HG03095 (cell line): Measurements from ENCODE around the gene RANBP3.
"Not testable (repeated sequence)": the region's sequence is repeated elsewhere in the genome, so short reads cannot be mapped to it uniquely, and the experiment has no call there.

Experiments used
- ATAC-seq: cut with Tn5 transposase; IDR thresholded peaks from one replicate; pipeline ENCODE4 v1.9.1; 2021; ENCODE audit warnings: moderate library complexity; ENCODE audit not compliant: unreplicated experiment

RANBP3 gene

DNA sequence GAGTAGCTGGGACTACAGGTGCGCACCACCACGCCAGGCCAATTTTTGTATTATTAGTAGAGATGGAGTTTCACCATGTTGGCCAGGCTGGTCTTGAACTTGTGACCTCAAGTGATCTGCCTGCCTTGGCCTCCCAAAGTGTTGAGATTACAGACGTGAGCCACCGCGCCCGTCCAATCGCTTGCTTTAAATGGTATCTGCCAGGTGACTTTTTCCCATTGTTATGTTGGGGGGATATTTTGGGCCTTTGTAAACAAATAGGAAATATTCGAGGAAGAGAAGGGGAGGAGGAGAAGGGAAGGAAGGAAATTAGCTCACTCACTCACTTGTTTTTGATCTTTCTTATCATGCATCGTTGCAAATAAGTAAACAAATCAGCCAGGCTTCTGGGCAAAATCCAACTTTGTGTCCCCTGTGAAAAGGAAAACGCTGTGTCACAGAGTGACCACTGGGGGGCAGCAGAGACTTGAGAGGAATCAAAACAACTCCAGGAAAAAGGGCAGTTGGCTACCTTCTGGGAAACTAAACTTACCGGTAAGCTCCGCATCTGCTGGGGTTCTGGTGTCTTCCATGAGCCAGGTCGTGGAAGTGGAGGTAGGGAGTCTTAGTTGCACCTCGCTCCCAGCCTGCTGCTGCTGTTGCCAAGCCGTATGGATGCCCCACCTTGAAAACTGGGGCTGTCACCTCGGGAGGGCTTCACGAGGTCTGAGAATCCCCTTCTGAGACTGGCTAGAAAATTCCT is 9.3 kb upstream of the RANBP3 start:
- no peak for ATAC-seq

DNA sequence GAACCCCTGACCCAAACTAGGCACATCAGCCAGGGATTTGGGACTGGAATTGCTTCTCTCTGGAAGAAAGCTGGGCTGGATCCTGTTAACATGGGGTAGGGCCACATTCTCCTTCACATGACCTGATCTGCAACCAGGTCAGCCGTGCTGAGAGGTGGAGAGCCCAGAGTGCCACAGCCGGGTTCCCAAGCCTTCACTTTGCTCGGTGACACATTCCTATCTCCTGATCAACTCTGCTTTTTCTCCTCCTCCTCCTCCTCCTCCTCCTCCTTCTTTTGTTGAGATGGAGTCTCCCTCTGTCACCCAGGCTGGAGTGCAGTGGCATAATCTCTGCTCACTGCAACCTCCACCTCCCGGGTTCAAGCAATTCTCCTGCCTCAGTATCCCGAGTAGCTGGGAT is 7.9 kb upstream of the RANBP3 start:
- ATAC-seq = not testable (repeated sequence)

DNA sequence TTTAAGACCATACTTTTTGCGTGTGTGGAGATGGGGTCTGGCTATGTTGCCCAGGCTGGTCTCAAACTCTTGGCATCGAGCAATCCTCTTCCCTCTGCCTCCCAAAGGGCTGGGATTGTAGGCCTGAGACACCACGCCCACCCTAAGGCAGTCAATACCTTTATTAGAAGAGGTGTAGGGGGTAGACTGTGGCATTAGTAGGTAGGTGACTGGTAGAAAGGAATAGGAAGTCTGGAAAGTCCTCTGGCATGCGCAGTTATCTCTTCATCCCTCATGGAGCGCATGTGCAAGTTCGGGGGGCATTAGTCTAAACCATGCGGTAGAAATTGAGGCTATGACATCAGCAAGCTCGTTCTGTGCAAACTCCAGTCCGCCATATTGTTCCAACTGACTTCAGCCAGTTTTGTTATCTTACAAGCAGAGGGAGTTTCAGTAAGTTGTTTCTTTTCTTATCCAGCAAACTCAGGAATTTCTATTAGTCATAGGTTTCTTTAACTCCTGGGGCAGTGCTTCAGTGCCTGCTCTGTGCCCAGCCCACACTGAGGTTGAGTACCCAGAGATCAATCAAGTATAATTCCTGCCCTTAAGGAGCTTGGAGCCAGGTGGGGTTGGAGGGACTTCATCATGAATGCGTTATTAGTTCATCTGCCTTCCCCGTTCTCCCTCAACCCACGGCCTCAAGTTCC is 7.3 kb upstream of the RANBP3 start:
- ATAC-seq = no peak

DNA sequence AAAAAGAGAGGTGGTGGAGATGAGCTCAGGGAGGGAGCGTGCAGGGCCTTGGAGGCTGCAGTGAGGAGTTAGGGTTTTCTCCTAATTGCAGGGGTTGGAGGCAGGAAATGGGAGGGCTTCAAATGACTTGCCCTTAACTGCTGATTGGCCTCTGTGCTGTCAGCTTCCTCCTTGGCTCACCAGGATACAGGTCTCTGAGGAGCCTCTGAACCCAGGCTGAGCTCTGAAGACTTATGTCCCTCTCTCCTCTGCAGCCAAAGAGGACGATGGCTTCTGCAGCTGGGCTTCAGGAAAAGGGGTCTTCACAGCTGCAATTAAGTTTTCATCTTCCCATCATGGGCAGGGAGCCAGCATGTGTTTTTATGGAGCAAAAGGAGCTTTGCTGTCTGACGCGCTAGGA is 6.7 kb upstream of the RANBP3 start:
- ATAC-seq = no peak

DNA sequence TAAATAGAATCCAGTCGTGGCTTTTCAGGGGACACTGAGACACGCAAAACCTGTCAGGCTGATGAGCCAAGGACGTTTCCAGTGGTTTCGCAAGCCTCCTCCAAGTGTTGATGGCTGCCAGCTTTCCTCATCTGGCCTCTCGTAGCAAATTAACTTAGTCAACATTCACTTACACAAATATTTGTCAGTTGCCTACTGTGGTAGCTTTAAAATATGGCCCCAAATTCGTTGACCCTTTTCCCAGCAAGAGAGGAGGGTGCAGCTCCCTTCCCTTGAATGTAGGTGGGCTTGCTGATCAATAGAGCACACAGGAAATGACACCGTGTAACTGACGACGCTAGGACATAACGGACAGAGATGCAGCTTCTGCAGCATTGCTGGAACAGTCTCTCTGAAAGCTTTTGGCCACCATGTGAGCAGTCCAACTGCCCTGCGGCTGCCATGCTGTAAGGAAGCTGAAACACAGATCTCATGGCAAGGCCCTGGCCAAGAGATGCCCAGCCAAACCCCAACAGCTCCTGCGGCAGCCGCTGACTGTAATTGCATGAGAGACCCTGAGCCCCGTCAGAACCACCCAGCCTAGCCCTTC is 5.5 kb upstream of the RANBP3 start:
- no peak for ATAC-seq

DNA sequence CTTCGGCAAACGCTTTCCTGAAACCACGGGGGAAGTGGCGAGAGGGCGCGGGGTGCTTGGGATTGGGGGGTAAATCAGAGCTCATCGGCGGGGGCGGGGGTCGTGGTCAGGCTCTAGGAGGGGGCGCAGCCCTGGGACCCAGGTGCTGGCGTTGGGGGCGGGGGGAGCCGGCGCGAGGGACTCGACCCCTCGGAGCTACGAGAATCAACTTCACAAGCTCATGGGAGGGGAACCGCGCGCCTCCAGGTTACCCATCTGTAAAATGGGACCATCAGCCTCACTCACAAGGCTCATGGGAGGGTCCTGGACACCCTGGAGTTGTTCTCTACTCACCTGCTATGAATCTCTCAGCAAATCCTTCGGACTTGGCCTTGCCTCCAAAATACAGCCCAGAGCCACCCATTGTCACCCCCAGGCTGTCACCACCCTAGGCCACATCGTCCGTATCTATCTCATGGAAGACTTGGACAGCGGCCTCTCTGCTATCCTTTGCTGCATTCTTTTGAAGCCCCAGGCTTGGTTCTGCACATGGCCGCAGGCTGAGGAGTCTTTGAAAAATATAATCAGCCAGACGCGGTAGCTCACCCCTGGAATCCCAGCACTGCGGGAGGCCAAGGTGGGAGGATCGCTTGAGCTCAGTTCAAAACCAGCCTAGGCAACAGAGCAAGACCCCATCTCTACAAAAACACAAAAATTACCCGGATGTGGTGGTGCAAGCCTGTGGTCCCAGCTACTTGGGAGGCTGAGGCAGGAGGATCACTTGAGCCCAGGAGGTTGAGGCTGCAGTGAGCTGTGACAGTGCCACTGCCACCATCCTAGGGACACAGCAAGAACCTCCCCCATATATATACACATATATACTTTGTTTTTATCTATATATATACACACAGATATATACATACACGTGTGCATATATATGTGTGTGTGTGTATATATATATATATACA is 939 bp upstream of the RANBP3 start:
- no peak for ATAC-seq

DNA sequence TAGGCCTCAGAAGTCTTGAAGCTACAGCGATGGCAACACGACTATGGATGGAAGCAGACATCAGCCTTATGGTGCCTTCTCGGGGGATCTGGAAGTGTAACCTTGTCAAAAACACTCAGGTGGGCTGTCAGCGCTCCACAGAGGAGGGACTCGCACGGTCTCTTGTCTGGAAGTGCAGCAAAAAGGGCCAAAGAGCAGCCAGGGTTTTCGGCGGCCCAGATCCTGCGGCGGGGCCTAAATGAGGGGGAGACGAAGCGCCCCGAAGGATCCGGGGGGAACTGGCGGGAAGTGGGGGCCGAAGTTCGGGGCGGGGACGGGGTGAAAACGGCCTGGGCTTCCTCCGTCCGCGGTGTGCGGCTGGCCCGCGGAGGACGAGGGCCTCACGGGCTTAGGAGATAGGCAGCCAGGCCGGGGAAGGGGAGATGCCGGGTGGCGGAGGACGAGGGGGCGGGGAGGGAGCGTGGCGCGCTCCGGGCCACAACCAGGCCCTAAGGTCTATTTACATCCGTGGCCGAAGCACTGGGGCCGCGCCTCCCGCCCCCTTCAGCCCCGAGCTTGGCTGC is 637 bp downstream of the RANBP3 start:
- no peak for ATAC-seq

DNA sequence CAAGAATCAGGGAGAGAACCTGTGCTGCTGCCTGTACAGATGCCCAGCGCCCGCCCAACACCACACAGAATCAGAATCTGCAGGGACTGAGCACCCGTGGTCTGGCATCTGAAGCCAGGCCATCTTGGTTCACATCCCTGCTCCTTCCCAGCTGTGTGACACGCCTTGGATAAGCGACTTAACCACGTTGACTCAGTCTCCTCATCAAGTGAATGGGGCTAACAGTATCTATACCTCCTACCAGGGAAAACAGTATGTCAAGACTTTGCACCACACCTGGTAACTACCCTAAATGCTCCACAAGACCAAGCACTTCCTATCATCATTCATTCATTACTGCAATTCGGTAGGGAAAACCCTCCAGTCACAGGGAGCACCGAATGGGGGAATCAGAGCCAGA is 1.2 kb downstream of the RANBP3 start:
- ATAC-seq = no peak

DNA sequence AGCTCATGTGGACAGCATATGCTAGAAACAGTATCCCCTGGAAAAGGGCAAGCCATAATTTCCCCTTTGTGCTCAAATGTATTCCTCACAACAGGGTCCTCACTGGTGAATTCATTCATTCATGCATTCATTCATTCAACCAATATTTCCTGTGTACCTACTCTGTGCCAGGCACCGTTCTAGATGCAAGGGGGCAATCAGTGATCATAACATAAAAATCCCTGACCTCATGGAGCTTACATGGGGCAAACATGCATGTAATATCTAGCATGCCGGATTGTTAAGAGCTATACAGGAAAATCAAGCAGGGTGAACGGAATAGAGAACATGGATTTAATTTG is 2.6 kb downstream of the RANBP3 start:
- no peak for ATAC-seq

DNA sequence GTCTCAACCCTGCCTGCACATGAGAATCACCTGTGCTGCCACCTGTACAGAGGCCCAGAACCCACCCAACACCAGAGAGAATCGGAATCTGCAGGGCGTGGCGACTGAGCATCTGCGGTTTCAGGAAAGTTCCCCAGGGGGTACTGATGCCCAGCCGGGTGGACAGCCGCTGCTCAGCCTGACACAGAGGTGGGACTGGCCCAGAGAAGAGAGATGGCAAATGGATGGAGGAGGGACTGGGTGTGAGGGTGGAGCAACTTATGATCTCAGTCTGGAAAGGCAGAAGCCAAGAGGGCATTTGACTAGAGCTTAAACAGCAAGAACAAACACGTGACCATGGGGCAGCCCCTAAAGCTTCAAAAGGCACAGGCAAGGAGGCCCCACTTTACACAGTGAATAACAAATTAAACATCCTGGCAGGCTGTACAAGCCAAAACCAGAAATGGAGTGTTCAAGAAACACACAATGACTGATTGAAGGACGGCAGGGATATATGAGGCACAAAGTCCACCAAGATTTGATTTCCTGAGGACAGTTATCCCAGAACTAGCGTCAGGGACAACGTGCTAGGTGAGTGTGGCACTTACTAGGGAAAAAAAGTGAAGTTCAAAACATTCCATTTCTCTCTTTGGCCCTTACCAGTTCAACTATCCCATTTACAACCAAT is 3.1 kb downstream of the RANBP3 start:
- ATAC-seq = no peak

DNA sequence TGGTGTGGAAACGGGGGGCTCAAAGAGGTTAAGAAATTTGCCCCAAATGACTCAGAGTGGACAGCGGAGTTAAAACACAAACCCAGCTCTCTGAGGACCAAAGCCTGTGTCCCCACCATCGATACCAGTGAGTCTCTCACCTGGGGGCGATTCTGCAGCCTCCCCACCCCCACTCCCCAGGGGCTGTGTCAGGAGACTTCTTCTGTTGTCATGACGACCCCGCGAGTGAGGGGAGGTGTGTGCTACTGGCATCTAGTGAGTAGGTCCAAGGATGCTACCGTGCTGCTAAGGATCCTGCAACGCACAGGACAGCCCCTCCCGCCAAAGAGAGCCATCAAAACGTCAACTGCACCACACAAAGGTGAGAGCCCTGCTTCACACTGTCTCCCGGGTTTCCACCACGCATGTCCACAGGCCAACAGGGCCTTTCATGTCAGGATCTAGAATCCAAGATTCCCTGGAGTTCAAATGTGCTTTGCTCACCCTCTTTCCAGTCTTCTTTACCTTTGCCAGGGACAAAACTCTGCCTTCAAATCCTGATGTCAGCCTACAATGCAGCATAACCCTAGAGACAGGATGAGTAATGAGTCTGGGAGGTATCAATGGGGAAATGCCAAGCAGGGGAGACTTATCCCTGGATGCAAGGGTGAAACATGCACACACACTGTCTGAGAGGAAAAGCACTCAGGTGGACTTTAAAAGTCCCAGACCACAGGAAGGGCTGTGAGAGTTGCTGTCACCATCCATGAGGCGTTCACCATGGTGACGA is 3.9 kb downstream of the RANBP3 start:
- no peak for ATAC-seq

DNA sequence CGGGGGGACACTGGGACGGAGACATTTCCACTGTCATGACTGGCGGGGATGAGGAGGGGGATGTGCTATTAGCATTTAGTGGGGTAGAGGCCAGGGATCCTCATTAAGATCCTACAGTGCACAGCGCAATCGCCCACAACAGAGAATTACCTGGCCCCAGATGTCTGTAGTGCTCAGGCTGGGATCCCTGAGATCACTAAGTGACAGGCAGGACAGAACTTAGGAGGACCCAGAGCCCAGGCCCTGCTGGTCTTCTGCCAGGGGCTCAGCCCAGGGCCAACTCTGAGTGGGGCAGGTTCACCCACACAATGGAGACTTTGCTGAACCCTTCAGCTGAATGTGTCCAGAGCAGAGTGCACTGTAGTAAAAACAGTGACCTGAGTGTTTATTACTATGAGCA is 4.6 kb downstream of the RANBP3 start:
- ATAC-seq = no peak

DNA sequence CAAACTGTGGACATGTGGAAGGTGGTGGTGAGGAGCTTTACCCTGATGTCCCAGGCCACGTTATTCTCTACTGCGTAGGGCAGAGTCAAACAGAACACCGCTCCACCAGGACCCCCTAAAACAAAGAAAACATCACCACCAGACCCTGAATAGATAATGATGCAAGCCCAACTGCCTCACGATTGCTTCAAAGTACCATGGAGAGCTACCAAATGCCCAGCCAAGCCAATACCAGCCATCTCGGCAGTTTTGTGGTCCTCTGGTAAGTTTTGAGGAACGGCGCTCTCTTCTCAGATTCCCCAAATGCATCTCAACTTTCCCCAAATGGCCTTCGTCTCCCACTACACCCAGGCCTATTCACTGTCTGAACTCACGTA is 5.6 kb downstream of the RANBP3 start:
- ATAC-seq = no peak

DNA sequence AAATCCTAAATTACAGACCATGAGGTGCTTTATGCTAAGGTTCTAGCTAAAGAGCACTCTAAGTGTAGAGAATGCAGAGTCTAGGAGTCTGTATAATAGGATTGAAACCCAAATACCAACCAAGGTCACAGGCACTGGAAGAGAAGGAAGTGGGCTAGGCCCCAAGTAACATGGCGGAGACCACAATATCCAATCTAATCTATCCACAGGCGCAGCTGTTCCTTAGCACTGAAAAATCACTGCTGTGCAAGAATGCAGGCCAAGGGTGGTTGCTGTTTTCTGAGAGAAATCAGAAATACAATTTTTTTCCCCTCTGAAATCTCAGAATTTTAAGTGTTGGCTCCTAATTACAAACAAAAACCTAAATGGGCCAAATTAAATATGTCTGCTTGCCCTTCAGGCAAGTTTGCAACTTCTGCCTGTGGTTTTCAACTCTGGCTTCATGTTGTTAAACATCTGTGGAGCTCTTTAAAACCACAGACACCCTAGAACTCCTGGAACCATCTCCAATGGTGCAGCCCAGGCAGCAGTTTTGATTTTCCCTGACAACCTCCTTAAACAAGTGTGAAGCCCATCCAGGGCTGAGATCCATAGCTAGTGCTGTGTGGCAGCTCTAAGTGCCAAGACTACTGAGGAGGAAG is 6.1 kb downstream of the RANBP3 start:
- ATAC-seq = no peak

DNA sequence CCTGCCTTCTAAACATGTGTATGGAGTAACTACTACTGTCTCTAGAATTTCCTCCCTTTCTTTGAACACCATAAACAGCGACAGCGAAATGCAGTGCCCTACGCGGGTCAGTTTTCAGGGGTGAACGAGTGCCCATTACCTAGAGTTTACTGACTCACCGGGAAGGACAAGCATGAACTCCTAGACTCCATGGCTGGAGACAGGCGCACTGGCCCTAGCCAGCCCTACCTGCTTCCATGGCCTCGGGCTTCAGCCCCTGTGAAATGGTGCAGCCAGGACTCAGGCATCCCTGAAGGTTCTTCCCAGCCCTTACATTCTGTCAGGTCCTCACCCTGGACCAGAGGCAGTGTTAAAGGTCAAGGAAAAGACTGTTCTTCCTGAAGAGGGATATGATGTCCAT is 8.5 kb downstream of the RANBP3 start:
- ATAC-seq = no peak

DNA sequence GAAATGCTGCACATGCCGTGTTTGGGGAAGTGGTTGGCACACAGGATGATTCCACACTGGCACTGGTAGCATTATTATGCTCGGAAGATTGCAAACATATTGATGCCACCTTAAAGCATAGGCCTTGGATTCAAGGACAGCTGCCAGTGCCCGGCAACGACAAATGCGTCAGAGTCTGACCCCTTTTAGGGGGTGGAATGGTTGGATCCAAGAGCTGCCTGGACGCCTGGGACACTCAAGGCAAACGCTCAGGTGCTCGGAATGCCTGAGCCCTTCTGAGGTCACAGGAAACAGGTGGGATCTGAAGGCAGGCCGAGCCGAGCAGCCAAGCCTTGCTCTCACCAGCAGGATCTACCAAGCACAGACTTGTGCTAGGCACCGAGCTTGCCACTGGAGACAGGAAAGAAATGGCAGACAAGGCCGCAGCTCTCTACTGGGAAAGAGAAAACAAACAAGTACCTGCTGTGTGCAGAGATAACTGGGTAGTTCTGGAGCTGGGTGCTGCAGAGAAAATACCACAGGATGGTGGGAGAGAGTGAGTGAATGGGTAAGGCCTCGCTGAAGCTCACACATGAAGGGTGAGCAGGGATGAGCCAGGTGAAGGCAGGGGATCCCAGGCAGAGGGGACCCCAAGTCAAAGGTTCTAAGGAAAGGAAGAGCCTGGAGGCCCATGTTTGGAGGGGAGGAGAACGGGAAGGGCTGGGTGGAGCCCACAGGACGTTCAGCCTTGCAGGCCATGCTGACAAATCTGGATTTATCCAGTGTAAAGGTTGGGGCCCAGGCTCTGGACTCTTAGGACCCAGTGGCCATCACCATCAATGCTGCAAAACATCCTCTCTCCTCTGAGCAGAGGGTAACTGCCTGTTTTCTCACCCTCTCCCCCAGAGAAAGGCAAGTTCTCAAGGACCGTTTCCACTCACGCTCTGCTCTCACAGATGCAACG is 9.2 kb downstream of the RANBP3 start:
- ATAC-seq = no peak

DNA sequence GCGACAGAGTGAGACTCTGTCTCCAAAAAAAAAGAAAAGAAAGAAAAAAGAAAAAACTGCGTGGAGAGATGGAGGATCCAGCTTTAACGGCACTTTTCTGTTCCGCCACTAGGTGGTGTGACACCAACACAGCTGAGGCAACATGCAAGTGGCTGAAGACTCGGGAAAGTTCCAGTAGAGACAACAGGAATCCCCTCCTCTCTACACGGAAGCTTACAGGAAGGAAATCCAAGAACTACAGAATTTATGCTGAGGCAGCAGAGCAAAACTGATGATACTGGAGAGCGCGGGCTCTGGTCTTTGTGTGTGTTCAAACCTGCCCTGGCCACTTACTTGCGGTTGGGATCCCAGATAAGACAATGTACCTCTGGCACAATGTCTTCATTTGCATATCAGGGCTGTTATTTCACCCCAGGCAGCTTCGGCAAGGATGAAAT is 9.9 kb downstream of the RANBP3 start:
- no peak for ATAC-seq

DNA sequence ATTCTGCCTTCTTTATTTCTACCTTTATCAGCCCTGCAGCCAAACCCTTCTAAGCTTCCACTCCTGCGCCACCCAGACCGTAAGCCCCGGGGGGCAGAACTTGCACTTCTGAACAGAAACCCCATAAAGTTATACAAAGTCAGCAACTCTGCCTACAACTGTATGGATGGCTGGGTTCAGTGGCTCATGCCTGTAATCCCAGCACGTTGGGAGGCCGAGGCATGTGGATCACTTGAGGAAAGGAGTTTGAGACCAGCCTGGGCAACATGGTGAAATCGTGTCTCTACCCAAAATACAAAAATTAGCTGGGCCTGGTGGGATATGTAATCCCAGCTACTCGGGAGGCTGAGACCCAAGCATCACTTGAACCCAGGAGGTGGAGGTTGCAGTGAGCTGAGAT is 10.4 kb downstream of the RANBP3 start:
- no peak for ATAC-seq
